ENCODE results near the gene CCDC8. TPM values are rescaled to one million over a fixed set of nuclear protein-coding genes. Genes with fewer than 3 reads are reported as not detected.
"Not testable (repeated sequence)": the region's sequence is repeated elsewhere in the genome, so short reads cannot be mapped to it uniquely, and the experiment has no call there.

The CCDC8 gene
- total RNA-seq, 1 experiment from 2014 or later, result 27.5 TPM

GRCh38 chr19:46402725-46403124, 10.6 kb downstream of the CCDC8 start:
- Histone ChIP-seq H4K5ac (ENCODE audit: insufficient read length, low read depth, low read length) (no peak overlapping the region), H2BK120ac (ENCODE audit: low read depth, low read length, poor library complexity, severe bottlenecking) (no peak overlapping the region), H2BK15ac (ENCODE audit: low read depth, low read length) (no peak overlapping the region), H3K9ac (ENCODE audit: extremely low read depth, insufficient read length, low read length) (no peak overlapping the region), H3K14ac (ENCODE audit: insufficient read depth, low read length) (no peak overlapping the region), H3K4ac (ENCODE audit: low read depth, low read length) (no peak overlapping the region), H3K79me1 (ENCODE audit: insufficient read depth, low read depth, low read length, poor library complexity, severe bottlenecking) (no peaks in the 10 kb centered on the region), H4K8ac (replicated peaks; ENCODE audit: insufficient read length, low read depth, low read length) (no peak overlapping the region), H2BK20ac (ENCODE audit: low read depth, low read length, poor library complexity, severe bottlenecking) (no peak overlapping the region), H2BK5ac (ENCODE audit: insufficient read length, low read length) (no peak overlapping the region), H3K23me2 (ENCODE audit: insufficient read length, low read depth, low read length, poor library complexity, severe bottlenecking) (peaks cover 11% of the 10 kb centered on the region), H2AFZ (ENCODE audit: low read length) (no peak overlapping the region), H3K56ac (ENCODE audit: insufficient read length, low read depth, low read length) (no peak overlapping the region), H3K23ac (ENCODE audit: insufficient read length, low read depth, low read length) (no peak overlapping the region), H3K27me3 (ENCODE audit: insufficient read depth, low read length) (no peaks in the 10 kb centered on the region), H4K20me1 (ENCODE audit: control insufficient read depth, insufficient read depth, insufficient read length) (no peaks in the 10 kb centered on the region), H3K18ac (ENCODE audit: insufficient read length, low read depth, low read length) (no peak overlapping the region), H3K9me3 (ENCODE audit: control insufficient read depth, low read depth, low read length) (no peaks in the 10 kb centered on the region), H4K91ac (ENCODE audit: insufficient read length, low read depth, low read length) (no peak overlapping the region), H2AK5ac (ENCODE audit: insufficient read length, low read length) (no peak overlapping the region), H3K4me2 (ENCODE audit: insufficient read depth, insufficient read length, low read length) (no peak overlapping the region), H3K27ac (ENCODE audit: insufficient read length, low read depth, low read length) (no peak overlapping the region), H3K79me2 (ENCODE audit: insufficient read depth, low read length) (no peaks in the 10 kb centered on the region), H2BK12ac (ENCODE audit: insufficient read length, low read depth, low read length) (no peak overlapping the region), H3T11ph (ENCODE audit: low read length) (no peak overlapping the region), H3K4me1 (ENCODE audit: insufficient read depth, low read length) (peaks cover 4% of the 10 kb centered on the region; the same call in 1 of the 2 replicates)
- peak overlapping the region in 1 of 2 experiments; percentile 40; a peak in 2 of 5 replicates for H3K4me3 Mint-ChIP-seq
- WGBS (ENCODE audit: extremely low coverage, insufficient read length, low lambda C conversion rate), result no CpG with 5 or more reads among the region's 11 CpGs
- H3K9me3 Mint-ChIP-seq, result peaks cover 0 to 4% of the 10 kb centered on the region in 2 experiments; a peak in 1 of 5 replicates
- peaks cover 20 to 32% of the 10 kb centered on the region in 2 experiments for H3K4me1 Mint-ChIP-seq
- DNase-seq, result no peak
- no peak overlapping the region; a peak in 1 of 7 replicates for H3K27ac Mint-ChIP-seq
- no peak for TF ChIP-seq CTCF (conservative IDR thresholded peaks at IDR 0.05)
- peaks cover 44% of the 10 kb centered on the region for H3K27me3 Mint-ChIP-seq (ENCODE audit: low read depth)
- H3K36me3 Mint-ChIP-seq (ENCODE audit: insufficient read depth in 1 of 3, low read depth in 3 of 3), result no peaks in the 10 kb centered on the region; a peak in 1 of 7 replicates

- H3K79me1 ChIP-seq (ENCODE audit: insufficient read depth, low read depth, low read length, poor library complexity, severe bottlenecking); H2BK120ac ChIP-seq (ENCODE audit: low read depth, low read length, poor library complexity, severe bottlenecking); H3K9me3 ChIP-seq (ENCODE audit: control insufficient read depth, low read depth, low read length); H3K9ac ChIP-seq (ENCODE audit: extremely low read depth, insufficient read length, low read length); H3K36me3 Mint-ChIP-seq (ENCODE audit: insufficient read depth in 1 of 3, low read depth in 3 of 3); DNase-seq; H3K27me3 ChIP-seq (ENCODE audit: insufficient read depth, low read length); H3K23me2 ChIP-seq (ENCODE audit: insufficient read length, low read depth, low read length, poor library complexity, severe bottlenecking); H3K4me2 ChIP-seq (ENCODE audit: insufficient read depth, insufficient read length, low read length); H3K23ac ChIP-seq (ENCODE audit: insufficient read length, low read depth, low read length); H4K5ac ChIP-seq (ENCODE audit: insufficient read length, low read depth, low read length); H3K4me1 ChIP-seq (ENCODE audit: insufficient read depth, low read length); H4K20me1 ChIP-seq (ENCODE audit: control insufficient read depth, insufficient read depth, insufficient read length); H2BK5ac ChIP-seq (ENCODE audit: insufficient read length, low read length); H3T11ph ChIP-seq (ENCODE audit: low read length); H2AFZ ChIP-seq (ENCODE audit: low read length); H3K9me3 Mint-ChIP-seq; H3K27ac ChIP-seq (ENCODE audit: insufficient read length, low read depth, low read length); H2BK12ac ChIP-seq (ENCODE audit: insufficient read length, low read depth, low read length); H3K56ac ChIP-seq (ENCODE audit: insufficient read length, low read depth, low read length); H3K4ac ChIP-seq (ENCODE audit: low read depth, low read length); H3K4me3 Mint-ChIP-seq; H3K27me3 Mint-ChIP-seq (ENCODE audit: low read depth); H3K18ac ChIP-seq (ENCODE audit: insufficient read length, low read depth, low read length); H3K14ac ChIP-seq (ENCODE audit: insufficient read depth, low read length); H2BK20ac ChIP-seq (ENCODE audit: low read depth, low read length, poor library complexity, severe bottlenecking); H3K79me2 ChIP-seq (ENCODE audit: insufficient read depth, low read length); H2BK15ac ChIP-seq (ENCODE audit: low read depth, low read length); H4K8ac ChIP-seq (replicated peaks; ENCODE audit: insufficient read length, low read depth, low read length); H2AK5ac ChIP-seq (ENCODE audit: insufficient read length, low read length); H4K91ac ChIP-seq (ENCODE audit: insufficient read length, low read depth, low read length): not testable (repeated sequence)
- Mint-ChIP-seq H3K4me1 (peaks cover 3 to 25% of the 10 kb centered on the region in 2 experiments), H3K27ac (peak overlapping the region in 1 of 3 experiments; percentile 76; a peak in 2 of 7 replicates)
- WGBS (ENCODE audit: extremely low coverage, insufficient read length, low lambda C conversion rate), result no CpG with 5 or more reads among the region's 14 CpGs
These were observed 15.4 kb downstream of the CCDC8 start for GRCh38 chr19:46397801-46398479.
